ENCODE data around the gene SPP2.

SPP2 gene

GRCh38 chr2:234025891-234026401 lies 24.6 kb upstream of the SPP2 start:
- Histone ChIP-seq H3K4me1 (ENCODE audit: insufficient read depth, insufficient read length) (no peaks in the 10 kb centered on the region), H3K4me3 (ENCODE audit: insufficient read length, low read depth) (no peak overlapping the region), H3K27me3 (ENCODE audit: insufficient read depth, insufficient read length) (peaks cover 4% of the 10 kb centered on the region), H3K9ac (ENCODE audit: insufficient read length, low read depth) (no peak overlapping the region), H3K36me3 (ENCODE audit: insufficient read depth, insufficient read length, low read length) (no peaks in the 10 kb centered on the region), H3K9me3 (ENCODE audit: insufficient read depth, low read length) (peaks cover 23% of the 10 kb centered on the region; the same call in 1 of the 2 replicates)
- TF ChIP-seq YY1 (IDR thresholded peaks at IDR 0.05; ENCODE audit: insufficient read depth, insufficient read length): no peak
- TF ChIP-seq SUZ12 (IDR thresholded peaks at IDR 0.05; ENCODE audit: extremely low read depth, insufficient read depth, insufficient read length): no peak
- TF ChIP-seq ZNF274 (IDR thresholded peaks at IDR 0.05; ENCODE audit: low read depth, low read length): no peak
- no peak for DNase-seq (ENCODE audit: low read depth, low spot score)

- no peaks in the 10 kb centered on the region for H3K36me3 ChIP-seq (ENCODE audit: insufficient read depth, insufficient read length, low read length)
- no peak overlapping the region for H3K4me3 ChIP-seq (ENCODE audit: insufficient read length, low read depth)
- H3K9me3 ChIP-seq (ENCODE audit: insufficient read depth, low read length): peaks cover 23% of the 10 kb centered on the region; the same call in 1 of the 2 replicates
- no peaks in the 10 kb centered on the region for H3K4me1 ChIP-seq (ENCODE audit: insufficient read depth, insufficient read length)
- DNase-seq (ENCODE audit: low read depth, low spot score): no peak
- TF ChIP-seq SUZ12 (IDR thresholded peaks at IDR 0.05; ENCODE audit: extremely low read depth, insufficient read depth, insufficient read length): no peak
- TF ChIP-seq ZNF274 (IDR thresholded peaks at IDR 0.05; ENCODE audit: low read depth, low read length): no peak
- H3K9ac ChIP-seq (ENCODE audit: insufficient read length, low read depth): no peak overlapping the region
- peaks cover 4% of the 10 kb centered on the region for H3K27me3 ChIP-seq (ENCODE audit: insufficient read depth, insufficient read length)
Observed at GRCh38 chr2:234026693-234027254, 23.7 kb upstream of the SPP2 start.

GRCh38 chr2:234027641-234028040 lies 22.9 kb upstream of the SPP2 start:
- H3K9me3 ChIP-seq (ENCODE audit: insufficient read depth, low read length): peaks cover 22% of the 10 kb centered on the region; the same call in 1 of the 2 replicates
- no peaks in the 10 kb centered on the region for H3K36me3 ChIP-seq (ENCODE audit: insufficient read depth, insufficient read length, low read length)
- no peaks in the 10 kb centered on the region for H3K4me1 ChIP-seq (ENCODE audit: insufficient read depth, insufficient read length)
- no peak overlapping the region for H3K4me3 ChIP-seq (ENCODE audit: insufficient read length, low read depth)
- DNase-seq (ENCODE audit: low read depth, low spot score): no peak
- TF ChIP-seq SUZ12 (IDR thresholded peaks at IDR 0.05; ENCODE audit: extremely low read depth, insufficient read depth, insufficient read length): no peak
- no peak for TF ChIP-seq YY1 (IDR thresholded peaks at IDR 0.05; ENCODE audit: insufficient read depth, insufficient read length)
- TF ChIP-seq ZNF274 (IDR thresholded peaks at IDR 0.05; ENCODE audit: low read depth, low read length): no peak
- no peak overlapping the region for H3K9ac ChIP-seq (ENCODE audit: insufficient read length, low read depth)
- H3K27me3 ChIP-seq (ENCODE audit: insufficient read depth, insufficient read length): peaks cover 4% of the 10 kb centered on the region

GRCh38 chr2:234029150-234029733 lies 21.3 kb upstream of the SPP2 start:
- Histone ChIP-seq H3K36me3 (ENCODE audit: insufficient read depth, insufficient read length, low read length) (no peaks in the 10 kb centered on the region), H3K4me1 (ENCODE audit: insufficient read depth, insufficient read length) (no peaks in the 10 kb centered on the region), H3K9me3 (ENCODE audit: insufficient read depth, low read length) (peaks cover 18% of the 10 kb centered on the region), H3K9ac (ENCODE audit: insufficient read length, low read depth) (no peak overlapping the region), H3K27me3 (ENCODE audit: insufficient read depth, insufficient read length) (peaks cover 4% of the 10 kb centered on the region), H3K4me3 (ENCODE audit: insufficient read length, low read depth) (no peak overlapping the region)
- DNase-seq (ENCODE audit: low read depth, low spot score): no peak
- no peak for TF ChIP-seq YY1 (IDR thresholded peaks at IDR 0.05; ENCODE audit: insufficient read depth, insufficient read length)
- no peak for TF ChIP-seq SUZ12 (IDR thresholded peaks at IDR 0.05; ENCODE audit: extremely low read depth, insufficient read depth, insufficient read length)
- no peak for TF ChIP-seq ZNF274 (IDR thresholded peaks at IDR 0.05; ENCODE audit: low read depth, low read length)

- TF ChIP-seq ZNF274 (IDR thresholded peaks at IDR 0.05; ENCODE audit: low read depth, low read length) (no peak), SUZ12 (IDR thresholded peaks at IDR 0.05; ENCODE audit: extremely low read depth, insufficient read depth, insufficient read length) (no peak), YY1 (IDR thresholded peaks at IDR 0.05; ENCODE audit: insufficient read depth, insufficient read length) (no peak)
- Histone ChIP-seq H3K4me1 (ENCODE audit: insufficient read depth, insufficient read length) (no peaks in the 10 kb centered on the region), H3K4me3 (ENCODE audit: insufficient read length, low read depth) (no peak overlapping the region), H3K36me3 (ENCODE audit: insufficient read depth, insufficient read length, low read length) (no peaks in the 10 kb centered on the region), H3K9me3 (ENCODE audit: insufficient read depth, low read length) (peaks cover 12% of the 10 kb centered on the region; the same call in 1 of the 2 replicates), H3K9ac (ENCODE audit: insufficient read length, low read depth) (no peak overlapping the region), H3K27me3 (ENCODE audit: insufficient read depth, insufficient read length) (peaks cover 4% of the 10 kb centered on the region)
- DNase-seq (ENCODE audit: low read depth, low spot score): no peak
Observed at GRCh38 chr2:234031207-234031606, 19.3 kb upstream of the SPP2 start.

- Histone ChIP-seq H3K4me1 (ENCODE audit: insufficient read depth, insufficient read length) (no peaks in the 10 kb centered on the region), H3K36me3 (ENCODE audit: insufficient read depth, insufficient read length, low read length) (no peaks in the 10 kb centered on the region), H3K9ac (ENCODE audit: insufficient read length, low read depth) (no peak overlapping the region), H3K9me3 (ENCODE audit: insufficient read depth, low read length) (peaks cover 15% of the 10 kb centered on the region; the same call in 1 of the 2 replicates), H3K4me3 (ENCODE audit: insufficient read length, low read depth) (no peak overlapping the region), H3K27me3 (ENCODE audit: insufficient read depth, insufficient read length) (no peaks in the 10 kb centered on the region)
- TF ChIP-seq ZNF274 (IDR thresholded peaks at IDR 0.05; ENCODE audit: low read depth, low read length) (no peak), SUZ12 (IDR thresholded peaks at IDR 0.05; ENCODE audit: extremely low read depth, insufficient read depth, insufficient read length) (no peak), YY1 (IDR thresholded peaks at IDR 0.05; ENCODE audit: insufficient read depth, insufficient read length) (no peak)
- DNase-seq (ENCODE audit: low read depth, low spot score): no peak
Observed at GRCh38 chr2:234032279-234032856, 18.1 kb upstream of the SPP2 start.

- H3K36me3 ChIP-seq (ENCODE audit: insufficient read depth, insufficient read length, low read length): no peaks in the 10 kb centered on the region
- peaks cover 15% of the 10 kb centered on the region; the same call in 1 of the 2 replicates for H3K9me3 ChIP-seq (ENCODE audit: insufficient read depth, low read length)
- H3K27me3 ChIP-seq (ENCODE audit: insufficient read depth, insufficient read length): no peaks in the 10 kb centered on the region
- H3K9ac ChIP-seq (ENCODE audit: insufficient read length, low read depth): no peak overlapping the region
- TF ChIP-seq ZNF274 (IDR thresholded peaks at IDR 0.05; ENCODE audit: low read depth, low read length) (no peak), SUZ12 (IDR thresholded peaks at IDR 0.05; ENCODE audit: extremely low read depth, insufficient read depth, insufficient read length) (no peak), YY1 (IDR thresholded peaks at IDR 0.05; ENCODE audit: insufficient read depth, insufficient read length) (no peak)
- DNase-seq (ENCODE audit: low read depth, low spot score): no peak
- no peaks in the 10 kb centered on the region for H3K4me1 ChIP-seq (ENCODE audit: insufficient read depth, insufficient read length)
- H3K4me3 ChIP-seq (ENCODE audit: insufficient read length, low read depth): no peak overlapping the region
Observed at GRCh38 chr2:234033174-234033573, 17.3 kb upstream of the SPP2 start.
